HG02571 (cell line): Measurements from ENCODE around the gene SLC6A12.
"Not testable (repeated sequence)": the region's sequence is repeated elsewhere in the genome, so short reads cannot be mapped to it uniquely, and the experiment has no call there.

Experiments used
- ATAC-seq: cut with Tn5 transposase; IDR thresholded peaks from one replicate; pipeline ENCODE4 v1.9.1; 2021; ENCODE audit warnings: mild to moderate bottlenecking, moderate library complexity; ENCODE audit not compliant: unreplicated experiment

Gene SLC6A12

DNA sequence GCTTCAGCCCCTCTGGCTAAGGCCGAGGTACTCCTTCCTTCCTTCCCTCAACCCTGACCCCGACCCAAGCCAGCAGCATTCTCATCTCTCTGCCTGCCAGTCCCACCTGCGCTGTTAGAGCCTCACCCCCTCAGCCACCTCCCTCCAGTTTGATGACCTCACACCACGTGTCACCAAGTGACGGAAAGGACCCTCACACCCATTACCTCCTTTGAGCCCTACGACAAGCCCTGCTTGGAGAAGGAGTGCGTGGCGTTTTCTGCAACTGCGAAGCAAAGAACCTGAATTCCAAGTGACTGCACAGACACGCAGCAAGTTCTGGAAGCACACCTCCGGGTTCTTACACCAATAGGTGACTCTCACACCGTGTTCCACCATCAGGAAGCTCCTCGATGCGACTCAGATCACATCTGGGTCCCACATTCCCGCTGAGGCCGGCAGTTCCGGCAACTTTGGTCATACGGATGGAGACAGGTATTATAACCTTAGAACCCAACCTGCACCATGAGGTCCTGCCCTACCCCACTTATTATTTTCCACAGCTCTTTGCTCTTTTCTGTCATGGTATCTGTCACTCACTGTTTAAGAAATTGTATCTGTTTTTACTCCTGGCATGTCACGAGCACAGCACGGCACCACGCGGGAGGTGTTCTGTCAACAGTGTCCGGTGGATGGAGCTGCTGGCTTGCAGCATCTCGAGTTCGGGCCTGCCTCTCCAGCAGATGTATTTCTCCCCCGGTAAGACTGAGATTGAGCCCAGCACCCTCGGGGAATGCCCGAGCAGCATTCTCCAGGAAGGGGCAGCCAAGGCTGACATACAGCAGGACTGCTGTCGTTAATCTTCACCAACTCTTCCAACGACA lies 5.0 kb upstream of the SLC6A12 start:
- ATAC-seq, result no peak

DNA sequence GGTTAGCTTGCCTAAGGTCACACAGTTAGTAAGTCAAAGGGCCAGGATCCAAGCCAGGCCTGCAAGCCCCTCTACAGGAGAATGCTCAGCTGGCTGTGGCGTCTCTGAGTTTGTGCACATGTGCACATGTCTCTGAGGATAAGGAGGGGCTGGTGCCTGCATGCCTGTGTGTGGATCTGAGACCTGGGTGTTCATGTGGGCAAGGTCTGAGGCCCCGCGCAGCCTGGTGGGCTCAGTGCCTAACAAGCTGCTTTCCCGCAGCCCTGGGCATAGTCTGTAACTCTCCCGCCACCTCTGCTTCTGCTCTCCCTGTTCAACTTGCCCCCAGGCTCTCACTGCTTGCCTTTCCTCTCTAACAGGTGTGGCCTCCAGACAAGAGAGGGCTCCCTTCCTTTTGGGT lies 4.3 kb upstream of the SLC6A12 start:
- ATAC-seq, result no peak

DNA sequence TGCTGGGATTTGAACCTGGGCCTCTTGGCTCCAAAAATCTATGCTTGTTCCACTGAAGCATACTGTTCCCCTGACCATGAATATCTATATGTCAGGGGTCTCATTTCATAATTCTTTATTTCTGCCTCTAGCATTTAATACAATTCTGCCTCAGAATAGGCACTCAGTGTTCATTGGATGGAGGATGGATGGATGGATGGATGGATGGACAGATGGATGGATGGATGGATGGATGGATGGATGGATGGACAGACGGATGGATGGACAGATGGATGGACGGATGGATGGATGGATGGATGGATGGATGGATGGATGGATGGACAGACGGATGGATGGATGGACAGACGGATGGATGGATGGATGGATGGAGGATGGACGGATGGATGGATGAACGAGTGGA lies 3.1 kb upstream of the SLC6A12 start:
- not testable (repeated sequence) for ATAC-seq

DNA sequence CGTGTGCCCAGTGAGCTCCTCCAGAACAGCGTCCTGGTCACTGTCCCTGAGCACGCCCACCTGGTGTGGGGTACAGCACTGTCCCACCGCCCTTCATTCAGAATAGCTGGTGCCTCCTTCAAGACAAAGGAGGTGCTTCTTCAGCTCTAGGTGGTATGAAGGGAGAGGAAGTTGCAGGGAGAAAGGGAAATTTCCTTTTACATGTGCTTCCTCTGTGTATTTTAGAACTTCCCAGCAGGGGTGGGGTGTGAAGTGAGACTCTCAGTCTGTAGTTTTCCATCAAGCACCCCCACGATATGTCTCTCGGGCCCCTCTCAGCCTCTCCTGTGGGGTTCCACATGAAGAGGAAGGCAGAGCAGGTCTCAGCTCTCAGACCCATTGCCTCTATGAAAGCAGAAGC lies 1.2 kb upstream of the SLC6A12 start:
- no peak for ATAC-seq

DNA sequence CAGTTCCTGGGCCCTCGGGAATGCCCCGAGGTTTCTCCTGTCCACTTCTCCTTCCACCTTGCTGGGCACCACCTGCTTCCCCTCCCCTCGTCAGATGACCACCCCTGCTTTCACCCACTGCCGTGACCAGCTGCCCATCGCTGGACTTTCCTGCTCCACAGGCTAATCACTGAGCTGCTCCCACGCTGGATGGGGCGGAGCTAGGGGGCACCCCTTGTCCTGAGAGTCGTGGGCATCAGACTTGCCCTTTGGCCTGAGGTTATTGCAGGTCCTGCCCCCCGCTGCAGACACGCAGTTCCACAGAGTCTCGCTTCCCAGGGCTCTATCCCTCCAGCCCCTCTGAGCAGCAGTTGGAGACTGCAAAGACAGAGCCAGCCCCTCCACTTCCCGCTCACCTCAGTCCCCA lies 427 bp downstream of the SLC6A12 start:
- ATAC-seq, result no peak

DNA sequence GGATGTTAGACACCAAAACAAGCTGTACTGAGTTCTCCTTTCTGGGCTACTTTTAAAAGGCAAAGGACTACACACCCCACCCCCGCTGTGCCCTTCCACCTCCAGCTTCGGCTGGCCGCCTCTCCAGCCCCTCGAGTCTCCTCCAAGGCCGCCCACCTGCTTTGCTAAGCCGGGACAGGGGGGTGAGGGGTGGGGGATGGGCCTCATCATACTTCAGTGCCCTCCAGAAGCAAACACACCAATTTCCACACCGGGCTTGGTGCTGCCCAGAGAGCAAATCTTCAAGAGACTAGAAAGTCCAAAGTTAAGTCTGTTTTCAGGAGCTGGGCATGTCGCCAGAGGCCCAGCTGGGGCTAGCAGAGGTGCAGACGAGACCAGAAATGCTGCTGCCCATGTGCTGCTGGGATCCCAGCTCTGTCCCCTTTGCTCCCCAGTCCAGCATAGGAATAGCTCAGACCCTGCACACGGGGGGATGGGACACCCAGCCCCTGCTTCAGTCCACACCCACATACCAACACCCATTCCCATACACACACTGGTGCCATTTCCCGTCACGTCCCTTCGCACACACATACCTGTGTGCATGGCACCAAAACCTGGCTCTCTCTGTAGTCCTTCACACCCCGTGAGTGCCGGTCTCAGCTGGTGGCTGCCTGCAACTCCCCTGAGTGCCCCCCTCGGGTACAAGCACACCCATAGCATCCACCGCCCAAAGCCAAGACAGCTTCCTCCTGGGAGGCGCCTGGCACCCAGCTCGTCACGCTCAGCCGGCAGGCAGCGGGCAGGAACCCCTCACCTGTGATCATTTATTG lies 1.0 kb downstream of the SLC6A12 start:
- ATAC-seq, result no peak

DNA sequence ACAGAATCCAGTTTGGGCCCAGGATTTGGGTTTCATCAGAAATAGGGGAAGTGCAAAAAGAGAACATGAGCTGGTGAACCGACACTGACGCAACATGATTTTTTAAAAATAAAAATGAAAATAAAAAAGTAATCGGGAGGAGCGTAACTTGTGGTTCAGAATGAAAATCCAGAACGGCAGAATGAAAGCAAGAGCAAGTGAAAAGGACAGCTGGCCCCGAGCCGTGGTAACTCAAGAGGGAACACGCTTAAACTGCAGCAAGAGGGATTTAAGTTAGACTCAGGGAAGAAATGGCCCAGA lies 1.6 kb downstream of the SLC6A12 start:
- no peak for ATAC-seq

DNA sequence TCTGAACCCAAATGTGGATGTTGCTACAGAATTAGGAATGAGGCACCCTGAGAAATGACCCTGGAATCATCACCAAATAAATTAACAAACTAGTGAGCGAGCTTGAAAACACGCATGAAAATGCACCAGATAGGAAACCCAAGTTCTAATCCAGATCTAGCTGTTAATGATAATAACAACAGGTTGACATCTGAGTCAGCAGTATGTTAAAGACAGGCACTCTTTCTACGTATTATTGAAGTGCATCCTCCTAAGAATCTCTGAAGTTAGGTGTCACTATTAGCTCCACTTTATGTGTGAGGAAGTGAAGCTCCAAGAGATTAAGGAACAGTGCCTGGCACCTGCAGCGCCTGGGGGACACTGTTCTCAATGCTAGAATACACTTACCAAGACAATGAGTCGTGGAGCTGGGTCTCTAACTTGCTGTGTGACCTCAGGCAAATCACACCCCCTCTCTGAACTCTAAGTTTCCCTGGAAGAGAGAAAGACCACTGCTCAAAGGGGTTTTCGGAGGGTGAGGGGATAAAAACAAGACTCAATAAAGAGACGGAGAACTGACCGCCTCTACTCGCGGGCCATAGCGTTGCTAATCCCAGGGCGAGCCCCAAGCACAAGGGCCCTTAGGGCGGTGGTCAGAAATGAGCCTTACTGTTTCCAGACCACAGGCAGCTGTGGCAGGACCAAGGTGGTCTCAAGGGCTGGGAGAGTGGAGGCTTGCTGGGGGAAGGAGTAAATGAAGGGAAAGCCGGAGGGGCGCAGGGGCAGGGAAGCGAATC lies 2.1 kb downstream of the SLC6A12 start:
- ATAC-seq, result no peak

DNA sequence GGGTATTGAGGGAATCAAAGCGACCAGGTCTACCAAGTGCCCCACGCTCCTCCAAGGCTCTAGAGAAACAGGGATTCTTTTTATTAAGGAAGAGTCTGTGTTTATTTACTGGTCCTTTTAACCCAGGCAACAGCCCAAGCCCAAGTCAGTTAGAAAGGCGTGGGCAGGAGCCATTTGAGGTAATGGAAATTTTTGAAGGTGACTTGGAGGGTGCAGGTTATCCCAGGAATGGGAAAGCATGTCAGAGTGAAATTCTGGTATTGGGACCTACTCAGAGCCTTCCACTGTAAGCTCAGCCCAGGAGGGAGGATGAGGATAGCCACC lies 2.9 kb downstream of the SLC6A12 start:
- ATAC-seq, result no peak

DNA sequence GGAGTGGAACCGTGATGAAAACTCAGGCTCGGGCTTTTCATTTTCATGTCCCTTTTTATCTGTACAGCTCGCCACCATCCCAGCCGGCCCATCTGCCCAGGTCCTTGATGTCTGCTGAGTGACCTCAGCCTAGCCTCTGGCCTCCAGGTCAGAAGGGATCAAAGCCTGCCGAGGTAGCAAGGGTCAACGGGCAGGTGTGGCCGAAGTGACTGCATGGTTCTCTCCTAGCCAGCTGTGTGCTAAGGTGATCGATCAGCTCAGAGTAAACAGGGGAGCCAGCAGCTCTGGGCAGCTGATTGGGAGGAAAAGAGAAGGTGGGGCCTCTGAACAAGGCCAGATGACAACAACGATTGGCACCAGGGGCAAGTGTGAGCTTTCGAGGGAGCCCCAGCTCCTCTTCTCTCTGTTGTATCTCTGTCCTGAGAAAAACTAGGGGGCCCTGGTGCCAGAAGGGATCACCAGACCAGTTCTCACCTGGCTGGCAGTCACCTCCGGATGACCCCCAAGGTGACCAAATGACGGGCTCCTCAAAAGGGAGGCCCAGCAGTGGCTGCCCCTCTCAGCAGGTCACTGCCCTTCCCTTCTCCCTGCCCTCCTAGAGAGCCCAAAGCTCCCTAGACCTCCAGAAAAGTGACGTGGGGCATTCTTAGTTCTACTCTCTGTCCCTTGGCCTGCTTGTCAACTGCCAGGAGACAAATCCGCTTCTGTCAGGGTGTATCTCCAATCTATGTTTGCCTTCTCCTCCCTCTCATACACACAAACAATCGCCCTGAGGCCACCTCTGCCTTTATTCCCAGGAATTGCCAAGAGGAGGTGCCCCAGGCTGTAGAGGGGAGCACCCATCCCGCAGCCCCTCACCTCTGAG lies 3.4 kb downstream of the SLC6A12 start:
- ATAC-seq, result no peak

DNA sequence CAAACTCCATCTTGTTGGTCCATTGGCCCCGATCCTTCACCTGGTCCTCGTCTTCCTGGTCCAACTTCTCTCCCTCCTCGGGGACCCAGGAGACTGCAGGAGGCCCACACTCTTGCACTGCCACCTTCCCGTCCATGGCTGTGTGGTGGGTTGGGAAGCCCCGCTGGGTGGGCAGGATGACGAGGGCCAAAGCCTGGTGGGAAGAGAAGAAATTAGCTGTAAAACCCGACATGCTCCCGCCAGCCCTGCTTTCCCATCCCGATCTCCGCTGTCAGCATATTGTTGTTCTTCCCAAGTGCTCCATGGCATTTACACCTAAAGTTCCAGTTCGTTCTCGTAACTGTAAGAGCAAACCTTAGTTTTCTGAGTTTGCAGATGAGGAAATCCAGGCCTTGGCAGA lies 4.1 kb downstream of the SLC6A12 start:
- no peak for ATAC-seq

DNA sequence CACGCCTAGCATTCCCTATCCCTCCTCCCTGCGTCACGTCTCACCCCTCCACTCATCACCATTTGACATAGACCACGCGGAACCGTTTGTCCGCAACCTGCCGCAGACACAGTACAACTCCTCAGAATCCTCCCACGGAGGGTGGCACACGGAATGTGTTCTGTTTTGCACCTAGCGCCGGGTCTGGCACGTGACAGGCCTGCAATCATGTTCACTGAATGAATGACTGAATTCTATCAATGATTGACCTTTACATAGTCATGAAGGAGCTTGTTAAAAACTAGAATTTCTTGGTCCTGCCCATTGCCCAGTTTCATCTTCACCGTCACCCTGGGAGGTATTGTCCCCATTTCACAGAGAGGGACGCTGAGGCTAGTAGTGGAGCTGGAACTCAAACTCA lies 4.7 kb downstream of the SLC6A12 start:
- no peak for ATAC-seq

DNA sequence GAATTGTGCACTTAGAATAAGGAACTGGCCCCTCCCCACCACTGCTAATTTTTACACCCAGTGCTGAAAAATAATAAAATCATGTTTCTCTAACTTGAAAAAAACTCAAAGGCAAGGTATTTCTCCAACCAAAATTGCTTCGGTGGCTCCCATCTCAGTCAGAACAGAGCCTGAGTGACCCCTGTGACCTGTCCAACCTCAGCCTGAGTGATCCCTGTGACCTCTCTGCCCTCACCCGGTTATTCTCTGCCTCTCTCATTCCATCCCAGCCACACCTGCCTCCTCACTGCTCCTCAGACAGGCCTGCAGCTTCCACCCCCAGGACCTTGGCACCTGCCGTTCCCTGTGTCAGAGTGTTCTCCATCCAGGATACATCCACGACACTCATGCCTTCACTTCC lies 5.1 kb downstream of the SLC6A12 start:
- ATAC-seq, result no peak

DNA sequence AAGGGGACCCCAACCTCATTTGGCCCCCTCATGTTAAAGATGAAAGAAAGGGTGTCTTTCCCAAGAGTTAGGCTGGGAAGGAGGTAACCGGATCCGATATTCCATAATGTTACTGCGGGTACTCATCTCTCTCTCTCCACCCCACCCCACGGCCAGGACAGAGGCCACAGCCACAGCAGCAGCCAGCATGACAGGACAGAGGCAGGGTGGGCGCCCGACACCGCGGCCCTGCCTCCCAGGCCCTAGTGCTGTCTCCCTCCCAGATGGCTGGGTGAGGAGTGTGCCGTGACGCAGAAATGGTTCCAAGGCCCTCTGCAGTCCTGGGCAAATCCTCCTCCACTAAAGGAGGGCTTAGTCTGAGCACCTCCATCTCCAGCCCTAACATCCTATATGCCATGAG lies 6.2 kb downstream of the SLC6A12 start:
- ATAC-seq, result no peak

DNA sequence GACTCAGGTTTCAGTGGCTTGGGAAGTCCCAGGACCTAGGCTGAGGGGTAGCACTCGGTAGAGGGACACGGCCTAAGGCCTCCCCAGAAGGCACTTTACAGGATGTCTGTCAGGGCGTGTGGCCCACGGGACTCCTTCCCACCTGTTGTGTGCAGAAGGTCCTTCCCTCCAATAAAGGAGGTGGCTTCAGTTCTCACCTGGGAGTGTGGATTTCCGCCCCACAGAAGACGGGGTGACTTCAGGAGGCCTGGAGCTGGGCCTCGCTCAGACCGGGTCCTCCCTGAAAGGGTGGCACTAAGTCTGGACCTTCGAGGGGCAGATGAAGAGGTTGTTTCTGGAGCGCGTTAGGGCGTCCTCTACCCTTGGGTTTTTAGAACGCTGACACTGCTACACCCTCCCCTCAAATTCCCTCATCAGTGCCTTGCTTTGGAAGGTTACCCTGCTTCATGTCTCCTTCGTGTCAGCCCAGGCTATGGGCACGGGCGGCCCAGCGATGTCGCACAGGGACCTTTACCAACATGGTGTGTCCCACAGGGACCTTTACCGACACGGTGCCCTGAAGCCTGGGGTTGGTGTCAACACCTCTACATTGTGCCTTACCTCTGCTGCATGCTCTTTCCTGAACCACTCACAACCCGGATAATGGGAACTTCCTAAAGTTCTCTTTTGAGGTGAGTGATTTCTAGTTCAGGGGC lies 7.1 kb downstream of the SLC6A12 start:
- no peak for ATAC-seq

DNA sequence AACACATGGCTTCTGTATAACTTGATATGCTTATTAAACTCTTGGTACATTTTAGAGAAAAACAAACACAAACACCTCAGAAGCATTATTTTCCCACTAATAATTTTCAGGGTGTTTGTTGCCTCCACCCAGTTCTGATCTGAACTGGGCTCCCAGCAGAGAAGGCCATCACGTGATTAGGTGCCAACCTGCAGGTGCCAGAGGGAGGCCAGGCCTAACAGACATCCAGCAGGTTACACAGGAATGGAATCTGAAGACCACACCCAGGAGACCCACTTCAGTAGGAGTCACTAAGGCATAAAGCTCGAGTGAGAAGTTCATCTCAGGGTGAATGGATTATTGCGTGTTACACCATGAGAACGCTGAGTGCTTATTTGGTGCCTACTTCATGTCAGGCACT lies 8.9 kb downstream of the SLC6A12 start:
- no peak for ATAC-seq

DNA sequence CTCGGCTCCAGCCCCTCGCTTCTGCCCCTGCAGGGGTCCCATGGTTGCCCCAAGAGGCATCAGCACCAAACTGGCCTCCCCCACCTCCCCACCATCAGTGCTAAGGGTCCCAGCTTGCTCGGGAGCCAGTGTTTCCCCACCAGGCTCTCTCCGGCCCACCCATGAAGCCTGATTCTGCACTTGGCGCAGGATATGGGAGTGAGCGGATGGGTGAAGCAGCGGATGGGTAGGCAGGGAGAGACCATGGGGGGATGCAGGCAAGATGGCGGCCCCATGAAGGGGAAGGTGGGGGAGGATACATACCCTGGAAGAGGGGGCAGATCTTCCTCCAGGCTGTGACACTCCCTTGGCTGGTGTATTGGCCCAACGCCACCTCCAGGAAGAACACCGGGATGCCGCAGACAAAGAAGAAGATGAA lies 9.7 kb downstream of the SLC6A12 start:
- no peak for ATAC-seq

DNA sequence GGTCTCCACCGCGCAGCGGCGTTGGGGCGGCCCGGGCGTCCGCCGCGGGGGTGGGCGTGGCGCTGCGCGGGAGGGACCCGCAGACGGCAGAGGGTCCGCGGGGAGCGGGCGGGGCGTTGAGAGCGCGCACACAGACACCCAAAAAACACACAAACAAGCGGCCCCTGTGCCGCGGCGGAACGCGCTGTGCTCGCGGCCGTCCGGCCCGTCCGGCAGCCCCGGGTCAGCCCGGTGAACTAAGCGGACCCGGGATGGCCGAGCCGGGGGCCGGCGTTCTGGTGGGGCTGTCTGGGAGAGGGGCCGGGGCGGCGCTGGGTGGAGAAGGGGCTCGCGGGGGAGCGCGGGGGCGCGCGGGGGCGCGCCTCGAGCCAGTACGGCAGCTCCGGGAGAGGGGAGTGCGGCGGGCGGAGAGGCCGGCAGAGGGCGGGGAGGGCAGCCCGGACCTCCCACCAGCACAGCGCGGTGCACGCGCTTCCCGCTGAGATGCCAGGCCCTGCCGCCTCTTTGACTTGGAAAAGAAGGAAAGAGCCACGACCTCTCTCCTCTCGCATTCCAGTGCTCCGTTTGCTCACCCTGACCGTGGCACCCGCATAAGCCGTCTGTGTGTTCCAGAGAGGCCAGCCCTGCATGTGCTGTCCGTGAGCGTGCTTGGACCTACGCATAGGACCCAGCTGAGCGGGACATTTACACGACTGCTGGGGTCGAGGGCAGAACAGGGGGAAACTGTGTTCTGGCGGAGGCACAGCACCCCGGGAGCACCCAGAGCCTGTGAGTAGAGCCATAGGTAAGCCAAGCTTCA lies 10.3 kb downstream of the SLC6A12 start:
- ATAC-seq, result no peak

DNA sequence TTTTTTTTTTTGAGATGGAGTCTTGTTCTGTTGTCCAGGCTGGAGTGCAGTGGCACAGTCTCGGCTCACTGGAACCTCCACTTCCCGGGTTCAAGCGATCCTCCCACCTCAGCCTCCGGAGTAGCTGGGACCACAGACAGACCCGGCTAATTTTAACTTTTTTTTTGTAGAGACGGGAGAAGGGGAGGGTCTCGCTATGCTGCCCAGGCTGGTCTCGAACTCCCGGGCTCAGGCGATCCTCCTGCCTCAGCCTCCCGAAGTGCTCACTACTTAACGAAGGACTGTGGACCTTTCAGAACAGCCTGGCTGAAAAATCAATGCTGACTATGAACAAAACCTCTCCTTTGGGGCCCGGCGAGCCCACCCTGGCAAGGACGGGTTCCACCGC lies 10.9 kb downstream of the SLC6A12 start:
- ATAC-seq, result no peak
